Prostate gland (tissue), 2 donors: Measurements from ENCODE around the gene NPEPL1.

Experiments used
- CTCF ChIP-seq, 4 experiments: fragments of 200-600 bp in 2 of 4; fragments of 450-650 bp in 2 of 4; sonication (generic) in 2 of 4; IDR thresholded peaks; 1 replicate in 3 of 4; 2 replicates in 1 of 4; pipeline ENCODE4 v1.5.1; 2016 to 2019; ENCODE audit warnings: antibody characterized with exemption in 4 of 4, mild to moderate bottlenecking in 2 of 4, moderate library complexity in 2 of 4
- POLR2A ChIP-seq: fragments of 450-650 bp; IDR thresholded peaks from one replicate; pipeline ENCODE4 v1.6.1; 2016; ENCODE audit warnings: antibody characterized with exemption, mild to moderate bottlenecking

GRCh38 chr20:58695895-58696375 lies 3.3 kb downstream of the NPEPL1 start:
- no peak for TF ChIP-seq CTCF (IDR thresholded peaks at IDR 0.05)
- TF ChIP-seq POLR2A: no peak
